Vagina (tissue), 2 donors: ENCODE data around the gene IPMK.

ENCODE experiments used
- POLR2A ChIP-seq, 2 donors: fragments of 450-650 bp; IDR thresholded peaks; one replicate each; pipeline ENCODE4 v1.6.1; 2017; ENCODE audit warnings: antibody characterized with exemption in 2 of 2, mild to moderate bottlenecking in 2 of 2, moderate library complexity in 2 of 2
- POLR2AphosphoS5 ChIP-seq, 2 donors: sonication (generic); formaldehyde crosslinking; IDR thresholded peaks; one replicate each; pipeline ENCODE4 v1.9.0; 2017; ENCODE audit warnings: antibody characterized with exemption in 2 of 2, mild to moderate bottlenecking in 2 of 2, low read depth in 1 of 2; ENCODE audit not compliant: insufficient read depth in 1 of 2
- TF ChIP-seq, protein P1 (sequence below), 3 experiments: fragments of 450-650 bp in 2 of 3; fragments of 200-600 bp in 1 of 3; sonication (generic) in 1 of 3; IDR thresholded peaks; one replicate each; pipeline ENCODE4 v1.5.1; 2017 to 2019; ENCODE audit warnings: antibody characterized with exemption in 3 of 3, mild to moderate bottlenecking in 2 of 3, moderate library complexity in 2 of 3

DNA sequence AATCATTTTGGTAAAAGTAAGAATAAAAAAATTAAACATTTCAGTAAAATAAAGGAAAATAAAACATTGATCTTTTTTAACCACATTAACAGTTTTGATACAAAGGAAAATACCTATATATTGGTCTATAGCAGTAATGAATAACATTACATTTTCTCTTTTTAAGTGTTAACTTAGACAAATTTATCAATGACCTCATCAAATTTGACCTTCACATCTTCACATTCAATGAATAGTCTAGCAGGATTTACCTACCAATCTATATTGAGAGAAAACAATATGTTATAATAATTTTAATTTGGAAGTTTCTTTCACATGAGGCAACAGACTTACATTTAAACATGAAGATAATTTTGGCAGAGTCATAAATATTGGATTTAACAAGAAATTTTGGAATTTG lies 49.2 kb upstream of the IPMK start:
- TF ChIP-seq, protein P1, sequence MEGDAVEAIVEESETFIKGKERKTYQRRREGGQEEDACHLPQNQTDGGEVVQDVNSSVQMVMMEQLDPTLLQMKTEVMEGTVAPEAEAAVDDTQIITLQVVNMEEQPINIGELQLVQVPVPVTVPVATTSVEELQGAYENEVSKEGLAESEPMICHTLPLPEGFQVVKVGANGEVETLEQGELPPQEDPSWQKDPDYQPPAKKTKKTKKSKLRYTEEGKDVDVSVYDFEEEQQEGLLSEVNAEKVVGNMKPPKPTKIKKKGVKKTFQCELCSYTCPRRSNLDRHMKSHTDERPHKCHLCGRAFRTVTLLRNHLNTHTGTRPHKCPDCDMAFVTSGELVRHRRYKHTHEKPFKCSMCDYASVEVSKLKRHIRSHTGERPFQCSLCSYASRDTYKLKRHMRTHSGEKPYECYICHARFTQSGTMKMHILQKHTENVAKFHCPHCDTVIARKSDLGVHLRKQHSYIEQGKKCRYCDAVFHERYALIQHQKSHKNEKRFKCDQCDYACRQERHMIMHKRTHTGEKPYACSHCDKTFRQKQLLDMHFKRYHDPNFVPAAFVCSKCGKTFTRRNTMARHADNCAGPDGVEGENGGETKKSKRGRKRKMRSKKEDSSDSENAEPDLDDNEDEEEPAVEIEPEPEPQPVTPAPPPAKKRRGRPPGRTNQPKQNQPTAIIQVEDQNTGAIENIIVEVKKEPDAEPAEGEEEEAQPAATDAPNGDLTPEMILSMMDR (IDR thresholded peaks at IDR 0.05), result no peak
- TF ChIP-seq POLR2AphosphoS5 (IDR thresholded peaks at IDR 0.05; ENCODE audit: insufficient read depth in 1 of 2, low read depth in 1 of 2) (no peak), POLR2A (IDR thresholded peaks at IDR 0.05) (no peak)
